GM18498 (cell line): ENCODE data around the gene MAST3.

Experiments used
- ATAC-seq: cut with Tn5 transposase; IDR thresholded peaks from one replicate; pipeline ENCODE4 v1.9.1; 2021; ENCODE audit warnings: mild to moderate bottlenecking, moderate library complexity; ENCODE audit not compliant: unreplicated experiment

The MAST3 gene

DNA sequence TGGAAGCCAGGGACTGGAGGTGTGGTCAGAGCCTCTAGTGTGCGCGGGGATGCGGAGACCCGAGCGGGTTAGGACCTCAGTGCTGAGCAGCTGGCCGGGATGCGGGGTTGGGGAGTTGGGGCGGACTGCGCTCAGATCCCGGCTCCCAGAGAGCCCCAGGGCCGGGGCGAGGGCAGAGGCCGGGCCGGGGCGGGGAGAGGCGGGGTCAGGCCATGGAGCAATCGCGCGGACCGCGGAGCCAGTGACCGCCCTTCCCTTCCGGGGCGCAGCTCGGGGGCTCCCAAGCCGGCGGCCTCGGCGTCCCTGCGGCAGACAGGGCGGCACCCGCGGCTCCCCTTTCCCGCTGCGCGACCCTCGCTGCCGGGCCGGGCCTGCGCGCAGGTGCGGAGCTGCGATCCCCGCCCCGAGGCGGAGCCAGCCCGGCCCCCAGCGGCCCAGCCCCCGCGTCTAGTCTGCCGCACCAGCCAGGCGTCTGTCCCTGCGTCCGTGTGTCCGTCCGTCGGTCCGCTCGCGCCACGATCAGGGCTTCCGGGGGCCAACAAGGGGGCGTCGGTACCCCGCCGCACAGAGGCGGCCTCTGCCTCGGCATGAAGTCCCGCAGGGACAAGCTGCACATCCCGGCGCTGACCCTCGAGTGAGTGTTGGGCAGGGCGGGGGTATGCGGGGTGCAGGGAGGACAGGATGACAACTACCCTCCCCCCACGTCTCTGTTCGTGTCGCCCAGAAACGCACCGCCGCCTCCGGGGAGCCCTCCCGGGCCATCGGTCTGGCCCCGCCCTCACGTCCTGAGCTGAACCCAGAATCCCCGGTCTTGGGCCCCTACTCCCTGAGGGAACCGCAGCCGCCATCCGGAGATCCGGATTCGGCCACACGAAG, 12.4 kb downstream of the MAST3 start:
- peak; percentile 43 for ATAC-seq

DNA sequence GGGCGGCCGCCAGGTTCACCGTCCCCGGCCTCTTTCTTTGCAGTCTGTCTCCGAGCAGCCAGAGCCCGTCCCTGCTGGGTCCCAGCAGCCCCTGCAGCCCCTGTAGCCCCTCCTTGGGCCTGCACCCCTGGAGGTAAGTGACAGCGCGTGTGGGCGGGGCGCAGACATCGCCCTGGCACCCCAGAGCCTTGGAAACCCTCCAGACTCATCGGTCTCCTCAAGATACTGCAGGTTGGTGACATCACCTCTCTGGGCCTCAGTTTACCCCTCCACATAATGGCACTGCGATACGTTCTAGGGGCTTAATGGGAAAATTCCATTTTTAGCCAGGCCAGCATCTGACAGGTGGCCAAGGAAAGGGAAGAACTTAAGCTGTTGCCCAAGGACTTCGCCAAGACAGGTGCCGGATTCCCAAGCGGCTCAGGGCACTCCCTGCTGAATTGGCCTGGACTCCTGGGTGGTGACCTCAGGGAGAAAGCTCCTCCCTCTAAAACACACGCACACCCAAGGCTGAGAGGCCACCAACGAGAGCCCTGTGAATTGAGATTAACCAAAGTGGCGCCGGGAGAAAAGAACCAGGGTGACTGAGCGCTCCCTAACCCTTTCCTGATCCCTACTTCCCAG, 13.1 kb downstream of the MAST3 start:
- ATAC-seq: no peak

DNA sequence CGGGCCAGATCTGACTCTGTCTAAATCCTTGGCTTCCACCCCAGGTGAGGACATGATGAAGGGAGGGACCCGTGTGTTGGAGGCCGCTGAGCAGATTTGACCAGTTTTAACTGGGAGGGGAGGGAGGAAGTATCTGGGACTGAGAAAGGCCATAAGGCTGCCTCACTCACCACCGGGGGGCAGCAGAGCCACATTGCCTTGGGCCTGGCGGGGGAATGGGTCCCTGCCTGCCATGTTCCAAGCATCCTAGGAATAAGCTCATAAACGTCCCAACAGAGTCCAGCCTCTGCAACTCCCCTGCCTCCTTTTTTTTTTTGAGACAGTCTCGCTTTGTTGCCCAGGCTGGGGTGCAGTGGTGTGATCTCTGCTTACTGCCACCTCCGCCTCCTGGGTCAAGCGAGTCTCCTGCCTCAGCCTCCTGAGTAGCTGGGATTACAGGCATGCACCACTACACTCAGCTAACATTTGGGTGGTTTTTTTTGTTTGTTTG, 15.5 kb downstream of the MAST3 start:
- ATAC-seq: no peak

DNA sequence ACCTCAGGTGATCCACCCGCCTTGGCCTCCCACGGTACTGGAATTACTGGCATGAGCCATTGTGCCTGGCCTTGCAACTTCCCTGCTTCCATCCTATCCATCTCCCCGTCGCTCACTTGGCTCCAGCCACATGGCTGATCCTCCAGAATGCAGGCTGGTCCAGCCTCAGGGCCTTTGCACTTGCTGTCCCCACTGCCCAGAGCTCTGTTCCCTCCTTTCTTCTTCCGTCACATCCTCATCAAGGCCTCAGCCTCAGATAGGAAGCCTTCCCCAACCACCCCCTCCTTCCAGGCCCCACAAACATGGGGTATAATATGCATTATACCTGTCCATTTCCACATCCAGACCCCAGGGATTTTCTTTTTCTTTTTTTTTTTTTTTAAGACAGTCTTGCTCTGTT, 16.2 kb downstream of the MAST3 start:
- ATAC-seq: no peak

DNA sequence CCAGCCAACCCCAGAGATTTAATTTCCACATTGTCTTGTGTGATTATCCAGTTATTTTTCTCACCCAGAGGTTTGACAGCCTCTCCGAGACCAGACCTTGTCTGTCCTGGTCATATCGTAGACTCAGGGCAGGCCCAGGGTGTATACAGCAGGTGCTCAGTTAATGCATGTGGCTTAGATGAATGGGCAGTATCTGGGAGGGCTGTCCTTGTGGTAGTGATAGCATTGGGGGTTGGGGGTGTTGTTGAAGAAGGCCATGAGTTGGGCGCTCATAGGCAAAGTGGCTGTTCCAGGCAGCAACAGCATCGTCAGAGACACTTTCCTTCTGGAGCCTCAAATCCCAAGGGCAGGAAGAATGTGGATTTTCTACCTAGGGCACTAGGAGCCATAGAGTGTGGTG, 16.9 kb downstream of the MAST3 start:
- no peak for ATAC-seq

DNA sequence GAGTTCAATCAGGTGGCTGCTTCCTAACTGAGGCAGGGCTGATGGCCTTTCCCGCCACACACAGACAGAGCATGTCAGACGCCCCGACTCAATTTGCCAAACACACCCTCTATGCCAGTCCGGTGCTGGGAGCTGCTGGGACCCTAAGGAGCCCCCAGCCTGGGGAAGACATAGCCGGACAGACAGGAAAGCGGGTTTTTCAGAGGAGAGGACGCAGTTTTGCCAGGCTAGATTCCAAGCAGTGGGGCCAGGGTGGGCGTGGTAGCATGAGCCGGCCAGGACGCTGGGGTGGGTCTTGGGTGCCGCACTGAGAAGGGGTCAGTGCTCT, 19.8 kb downstream of the MAST3 start:
- ATAC-seq: no peak

DNA sequence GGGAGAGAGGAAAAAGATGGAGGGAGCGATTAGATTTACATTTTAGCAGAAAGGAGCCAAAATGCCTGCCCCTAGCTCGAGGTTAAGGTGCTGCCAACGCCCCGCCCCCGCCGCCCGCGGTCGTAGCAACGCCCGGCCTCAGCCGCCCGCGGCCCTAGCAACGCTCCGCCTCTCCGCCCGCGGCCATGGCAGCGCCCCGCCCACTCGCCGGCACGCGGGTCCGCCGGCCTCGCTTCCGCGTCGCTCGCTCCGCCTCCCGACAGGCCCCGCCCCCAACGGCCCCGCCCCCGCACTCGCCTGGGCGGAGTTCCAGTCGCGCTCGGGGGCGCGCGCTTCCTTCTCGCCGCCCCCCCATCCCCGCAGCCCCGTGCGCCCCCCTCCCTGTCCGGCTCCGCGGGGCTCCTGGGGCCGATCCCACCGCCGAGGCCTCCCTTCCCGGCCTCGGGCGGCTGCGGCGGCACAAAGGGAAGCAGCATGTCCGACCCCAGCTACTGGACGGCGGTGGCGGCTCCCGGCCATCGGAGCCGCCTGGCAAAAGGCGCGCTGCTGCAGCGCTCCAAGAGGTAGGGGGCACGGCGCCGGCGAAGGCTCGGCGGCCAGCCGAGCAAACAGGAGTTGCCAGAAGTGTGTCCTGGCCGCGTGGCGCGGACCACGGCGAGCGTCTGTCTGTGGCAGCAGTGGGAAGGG, 20.3 kb downstream of the MAST3 start:
- peak; percentile 92 for ATAC-seq

DNA sequence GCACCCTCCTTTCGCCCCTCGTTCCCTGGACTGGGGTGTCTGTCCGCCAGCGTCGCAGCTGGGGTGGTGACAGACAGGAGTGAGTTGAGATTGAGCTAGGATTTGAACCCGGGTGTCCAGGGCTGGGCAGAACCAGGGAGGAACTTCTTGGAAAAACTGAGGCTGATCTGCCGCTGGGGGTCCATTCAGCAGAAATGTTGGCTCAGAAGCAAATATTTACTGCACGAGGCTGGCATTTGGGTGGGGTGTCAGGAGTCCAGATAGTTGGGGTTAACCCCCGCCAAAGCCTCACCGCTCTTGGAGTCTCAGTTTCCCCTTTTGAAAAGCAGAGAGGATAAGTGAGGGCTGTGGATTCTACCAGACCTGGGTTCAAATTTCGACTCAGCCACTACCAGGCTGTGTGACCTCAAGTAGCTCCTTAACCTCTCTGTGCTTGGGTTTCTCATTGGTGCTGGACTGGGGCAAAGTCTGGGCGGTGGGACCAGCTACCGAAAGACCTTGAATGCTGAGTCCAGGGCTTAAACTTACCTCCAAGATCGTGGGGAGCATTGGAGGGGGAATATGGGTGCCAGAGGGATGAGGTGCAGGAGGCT, 20.9 kb downstream of the MAST3 start:
- ATAC-seq: no peak

DNA sequence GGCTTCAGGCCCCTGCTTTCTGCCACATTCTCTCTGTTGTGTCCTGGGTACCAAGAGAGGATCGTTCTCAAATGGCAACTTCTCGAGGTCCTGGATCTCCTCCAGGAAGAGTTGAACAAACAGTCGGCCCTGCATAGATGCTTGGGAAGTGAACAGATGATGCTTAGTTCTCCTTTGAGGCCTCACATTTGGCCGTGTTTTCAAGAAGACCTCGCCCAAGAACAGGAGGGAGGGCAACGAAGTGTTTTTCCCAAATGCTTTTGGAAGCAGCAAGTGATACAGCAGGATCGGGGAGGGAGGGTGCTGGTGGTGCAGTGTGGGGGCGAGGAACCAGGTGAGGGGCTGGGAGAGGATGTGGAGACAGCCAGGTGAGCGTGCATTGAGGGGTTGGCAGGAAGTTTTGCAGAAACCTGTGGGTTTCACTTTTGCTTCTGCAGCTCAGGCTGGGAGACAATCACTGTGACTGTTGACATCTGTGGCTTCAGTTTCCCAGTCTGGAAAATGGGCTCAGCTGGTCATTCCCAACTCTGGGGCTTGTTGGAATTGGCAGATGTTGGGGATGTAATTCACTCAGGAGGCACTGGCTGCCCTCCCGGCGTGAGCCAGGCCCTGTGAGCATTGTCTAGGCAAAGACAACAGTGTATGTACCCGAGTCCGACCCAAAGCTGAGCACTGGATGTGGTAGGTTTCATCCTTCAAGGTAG, 21.6 kb downstream of the MAST3 start:
- ATAC-seq: no peak

DNA sequence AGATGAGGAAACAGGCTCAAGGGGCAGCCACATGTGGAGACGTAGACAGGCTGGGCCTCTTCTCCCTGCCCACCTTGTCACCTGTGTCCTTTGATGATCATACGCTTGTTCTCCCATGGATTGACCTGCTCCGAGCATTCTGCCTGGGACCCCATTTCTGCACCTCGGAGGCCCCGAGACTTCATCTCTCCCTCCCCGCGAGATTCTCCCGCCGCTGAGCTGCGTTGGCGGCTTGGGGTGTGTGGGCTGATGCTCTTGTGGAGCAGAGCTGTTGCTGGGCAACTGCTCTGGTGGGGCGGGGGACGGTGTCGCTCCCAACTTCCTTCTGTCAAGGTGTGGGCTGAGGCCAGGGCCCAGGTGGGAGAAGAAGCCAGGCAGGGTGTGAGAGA, 22.1 kb downstream of the MAST3 start:
- no peak for ATAC-seq

DNA sequence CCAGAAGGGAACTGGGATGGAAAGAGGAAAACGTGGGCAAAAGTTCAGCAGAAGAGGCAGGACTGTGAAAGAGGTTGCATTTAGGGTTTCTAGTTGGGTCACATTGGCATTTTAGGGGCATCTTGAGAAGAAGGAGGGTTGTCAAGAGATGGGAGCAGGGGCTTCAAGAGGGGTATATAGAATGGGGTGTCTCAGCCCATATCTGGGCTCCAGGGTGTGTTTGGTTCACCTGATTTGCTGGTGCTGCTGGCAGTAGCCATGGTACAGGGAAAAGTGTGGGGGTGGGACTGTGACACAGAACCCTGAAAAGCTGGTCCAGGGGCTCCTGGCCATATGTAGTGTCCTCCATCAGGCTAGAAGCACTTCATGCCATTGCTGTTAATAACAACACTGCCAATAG, 22.5 kb downstream of the MAST3 start:
- ATAC-seq: no peak

DNA sequence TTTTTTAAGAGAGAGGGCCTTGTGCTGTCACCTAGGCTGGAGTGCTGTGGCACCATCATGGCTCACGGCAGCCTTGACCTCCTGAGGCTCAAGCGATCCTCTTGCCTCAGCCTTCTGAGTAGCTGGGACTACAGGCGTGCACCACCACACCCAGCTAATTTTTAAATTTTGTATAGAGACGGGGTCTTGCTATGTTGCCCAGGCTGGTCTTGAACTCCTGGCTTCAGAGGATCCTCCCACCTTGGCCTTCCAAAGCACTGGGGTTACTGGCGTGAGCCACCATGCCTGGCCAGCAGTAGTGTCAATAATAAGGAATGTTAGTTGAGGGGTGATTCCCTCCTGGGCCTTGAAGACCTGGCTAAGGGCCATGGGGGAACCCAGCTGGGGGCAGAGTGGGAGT, 23.6 kb downstream of the MAST3 start:
- ATAC-seq: no peak

DNA sequence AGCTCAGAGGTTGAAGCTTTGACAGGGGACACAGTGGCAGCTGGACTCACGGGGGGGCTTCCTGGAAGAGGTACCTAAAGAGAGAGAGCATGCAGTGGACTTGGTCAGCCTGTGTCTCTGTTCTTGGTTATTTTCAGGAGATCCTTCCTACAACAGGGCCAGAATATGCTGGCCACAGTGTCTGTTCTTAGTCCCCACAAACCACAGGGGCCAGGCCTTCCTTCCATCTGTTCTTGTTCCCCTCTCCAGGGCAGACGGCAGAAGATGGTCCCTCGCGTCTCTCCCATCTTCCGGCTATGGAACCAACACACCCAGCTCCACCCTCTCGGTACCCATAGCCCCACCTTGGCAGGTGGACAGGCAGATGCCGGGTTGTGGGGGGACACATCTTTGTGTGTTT, 24.8 kb downstream of the MAST3 start:
- no peak for ATAC-seq

DNA sequence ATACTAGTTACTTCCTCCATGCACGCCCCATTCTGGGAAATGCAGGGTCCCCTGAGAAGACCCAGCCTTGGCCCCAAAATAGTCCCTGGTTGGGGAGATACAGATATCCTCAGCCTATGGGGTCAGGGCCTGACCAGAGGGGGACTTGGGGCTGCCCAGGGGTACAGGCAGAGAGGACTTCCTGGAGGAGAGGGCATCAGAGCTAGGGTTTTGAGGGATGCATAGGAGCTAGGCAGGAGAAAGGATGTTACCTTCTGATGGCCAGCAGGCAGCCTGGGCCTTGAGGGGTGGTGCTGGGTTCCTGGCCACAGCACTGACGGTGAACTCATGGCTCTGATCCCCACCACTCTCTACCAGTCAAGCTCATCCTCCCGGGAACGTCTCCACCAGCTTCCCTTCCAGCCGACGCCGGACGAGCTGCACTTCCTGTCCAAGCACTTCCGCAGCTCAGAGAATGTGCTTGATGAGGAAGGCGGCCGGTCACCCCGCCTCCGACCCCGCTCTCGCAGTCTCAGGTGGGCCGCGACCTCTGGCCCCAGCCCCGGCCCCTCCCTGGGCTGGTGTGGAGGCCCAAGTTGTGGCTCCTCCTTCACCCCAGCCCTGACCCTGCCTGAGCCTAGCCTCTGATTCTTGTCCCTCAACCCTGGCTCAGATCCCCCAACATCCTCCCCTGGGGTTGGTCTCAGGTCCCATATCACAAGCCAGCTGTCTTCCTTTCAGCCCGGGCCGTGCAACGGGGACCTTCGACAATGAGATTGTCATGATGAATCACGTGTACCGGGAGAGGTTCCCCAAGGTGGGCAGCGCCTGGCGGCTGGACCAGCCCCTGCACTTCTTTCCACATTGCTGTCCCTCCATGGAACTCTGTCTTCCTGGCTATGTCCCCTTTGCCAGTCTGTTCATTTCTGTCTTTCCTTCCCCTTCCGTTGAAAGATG, 25.6 kb downstream of the MAST3 start:
- no peak for ATAC-seq

DNA sequence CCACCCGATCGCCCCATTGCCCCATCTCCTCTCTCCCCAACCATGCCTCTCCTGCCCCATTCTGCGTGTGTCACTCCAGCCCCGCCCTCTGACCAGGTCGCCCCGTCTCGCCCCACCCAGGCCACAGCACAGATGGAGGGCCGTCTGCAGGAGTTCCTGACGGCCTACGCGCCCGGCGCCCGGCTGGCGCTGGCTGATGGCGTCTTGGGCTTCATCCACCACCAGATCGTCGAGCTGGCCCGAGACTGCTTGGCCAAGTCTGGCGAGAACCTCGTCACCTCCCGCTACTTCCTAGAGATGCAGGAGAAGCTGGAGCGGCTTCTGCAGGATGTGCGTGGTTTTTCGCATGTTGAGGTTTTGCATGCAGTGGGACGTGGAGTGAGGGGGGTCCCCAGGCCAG, 26.2 kb downstream of the MAST3 start:
- ATAC-seq: no peak

DNA sequence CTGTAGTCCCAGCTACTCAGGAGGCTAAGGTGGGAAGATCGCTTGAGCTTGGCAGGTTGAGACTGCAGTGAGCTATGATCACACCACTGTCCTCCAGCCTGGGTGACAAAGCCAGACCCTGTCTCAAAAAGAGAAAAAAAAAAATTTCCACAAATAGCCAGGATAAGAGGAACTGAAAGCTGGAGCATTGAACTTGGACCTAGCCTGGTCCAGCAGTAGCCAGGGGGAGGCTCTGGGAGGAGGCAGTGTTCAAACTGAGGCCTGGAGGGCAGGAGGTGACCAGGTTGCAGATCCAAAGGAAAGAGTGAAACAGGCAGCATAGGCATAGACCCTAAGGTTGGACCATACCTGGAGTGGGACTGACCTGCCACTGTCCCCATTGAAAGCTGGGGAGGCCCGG, 28.5 kb downstream of the MAST3 start:
- ATAC-seq: no peak

DNA sequence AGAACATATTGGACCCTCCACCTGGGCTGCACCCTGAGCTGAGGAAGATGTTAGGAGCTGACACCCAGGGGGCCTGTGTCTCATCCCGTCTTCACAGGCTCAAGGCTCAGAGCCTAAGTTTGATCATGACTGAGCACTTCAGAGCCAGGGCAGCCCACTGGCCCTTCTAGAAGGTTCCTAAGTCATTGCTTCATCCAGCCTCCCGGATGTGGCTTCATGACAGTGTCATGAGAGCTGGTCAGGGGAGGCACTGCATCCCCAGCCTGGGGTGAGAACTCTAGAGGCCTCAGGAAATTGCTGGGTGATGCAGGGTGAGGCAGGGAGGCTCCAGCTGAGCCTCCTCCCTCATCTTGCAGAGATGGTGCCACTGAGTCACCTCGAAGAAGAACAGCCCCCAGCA, 30.5 kb downstream of the MAST3 start:
- no peak for ATAC-seq

DNA sequence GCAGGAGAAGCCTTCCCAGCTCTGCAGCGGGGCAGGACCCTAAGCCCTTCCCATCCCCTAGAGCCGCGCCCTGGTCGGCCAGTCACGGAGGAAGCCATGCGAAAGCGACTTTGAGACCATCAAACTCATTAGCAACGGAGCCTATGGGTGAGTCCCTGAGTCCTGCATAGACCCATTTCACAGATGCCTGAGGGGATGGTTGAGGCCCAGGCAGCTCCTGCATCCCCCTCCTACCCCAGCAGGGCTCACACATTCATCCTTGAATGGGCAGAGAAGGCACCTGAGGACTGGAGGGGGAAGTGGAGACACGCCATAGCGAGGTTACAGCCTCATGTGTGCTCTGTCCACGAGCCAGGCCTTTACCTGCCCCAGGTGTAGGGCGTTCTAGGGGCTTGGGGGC, 31.2 kb downstream of the MAST3 start:
- ATAC-seq: no peak

DNA sequence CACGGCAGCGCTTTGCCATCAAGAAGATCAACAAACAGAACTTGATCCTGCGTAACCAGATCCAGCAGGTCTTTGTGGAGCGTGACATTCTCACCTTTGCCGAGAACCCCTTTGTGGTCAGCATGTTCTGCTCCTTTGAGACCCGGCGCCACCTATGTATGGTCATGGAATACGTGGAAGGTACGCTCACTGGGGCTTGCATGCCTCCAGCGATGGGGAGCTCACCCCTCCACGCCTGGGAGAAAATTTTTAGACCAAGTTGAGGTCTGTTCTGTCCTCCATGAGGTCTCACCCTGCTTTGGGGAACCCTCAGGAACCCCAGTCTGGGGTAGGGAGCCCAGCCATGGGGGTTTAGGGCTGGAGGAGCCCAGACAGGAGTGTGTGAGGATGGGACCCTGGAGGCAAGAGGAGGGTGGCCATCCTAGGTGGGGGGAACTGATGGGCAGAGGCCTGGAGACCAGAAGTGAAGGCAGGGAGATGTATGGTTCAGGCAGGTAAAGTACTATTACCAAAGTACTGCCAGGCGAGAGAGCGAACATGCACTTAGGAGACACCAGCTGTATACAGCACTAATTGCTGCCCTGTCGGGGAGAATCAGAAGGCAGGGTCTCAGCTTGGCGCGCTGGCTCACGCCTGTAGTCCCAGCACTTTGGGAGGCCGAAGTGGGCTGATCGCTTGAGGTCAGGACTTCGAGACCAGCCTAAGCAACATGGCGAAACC, 33.1 kb downstream of the MAST3 start:
- ATAC-seq: no peak
